Endodermal cell (in vitro differentiated cells): ENCODE data around the gene RMND1. TPM values are rescaled to one million over a fixed set of nuclear protein-coding genes. Genes with fewer than 3 reads are reported as not detected.

ENCODE experiments used
- DNase-seq: peaks from one replicate; pipeline ENCODE4 v3.0.0-alpha.2; 2017
- H3K27ac ChIP-seq: 2 replicates; pipeline ENCODE4 v1.5.1; 2013; ENCODE audit warnings: mild to moderate bottlenecking, low read depth, low read length, moderate library complexity
- H3K27me3 ChIP-seq: 2 replicates; pipeline ENCODE4 v1.6.1; 2013; ENCODE audit warnings: mild to moderate bottlenecking, low read length, moderate library complexity; ENCODE audit not compliant: insufficient read depth, control insufficient read depth, poor library complexity, severe bottlenecking
- H3K36me3 ChIP-seq: 2 replicates; pipeline ENCODE4 v1.7.0; 2013; ENCODE audit warnings: mild to moderate bottlenecking, low read length, moderate library complexity; ENCODE audit not compliant: control insufficient read depth, insufficient read depth
- H3K4me1 ChIP-seq: one replicate; pipeline ENCODE4 v1.7.0; 2013; ENCODE audit warnings: low read length; ENCODE audit not compliant: control insufficient read depth, insufficient read depth
- H3K4me3 ChIP-seq: 2 replicates; pipeline ENCODE4 v1.5.1; 2013; ENCODE audit warnings: mild to moderate bottlenecking, low read length, moderate library complexity
- H3K9ac ChIP-seq: 2 replicates; pipeline ENCODE4 v1.6.1; 2013; ENCODE audit warnings: mild to moderate bottlenecking, low read length, moderate library complexity; ENCODE audit not compliant: poor library complexity, severe bottlenecking; ENCODE audit errors: extremely low read depth
- H3K9me3 ChIP-seq: 2 replicates; pipeline ENCODE4 v1.6.1; 2013; ENCODE audit warnings: mild to moderate bottlenecking, low read length, moderate library complexity; ENCODE audit not compliant: control insufficient read depth
- H3K27ac Mint-ChIP-seq: 2 replicates; pipeline ENCODE4 v1.8.0; 2020; ENCODE audit warnings: mixed read lengths
- H3K27me3 Mint-ChIP-seq: 2 replicates; pipeline ENCODE4 v1.8.0; 2021; ENCODE audit warnings: mild to moderate bottlenecking, mixed read lengths; ENCODE audit not compliant: insufficient read depth
- H3K36me3 Mint-ChIP-seq: 2 replicates; pipeline ENCODE4 v1.8.0; 2020; ENCODE audit warnings: low read depth, mixed read lengths
- H3K4me1 Mint-ChIP-seq: 2 replicates; pipeline ENCODE4 v1.8.0; 2020; ENCODE audit warnings: mixed read lengths
- H3K4me3 Mint-ChIP-seq: 2 replicates; pipeline ENCODE4 v1.8.0; 2020; ENCODE audit warnings: mild to moderate bottlenecking, moderate library complexity, mixed read lengths
- H3K9me3 Mint-ChIP-seq: 2 replicates; pipeline ENCODE4 v1.8.0; 2020; ENCODE audit warnings: mild to moderate bottlenecking, mixed read lengths
- CTCF ChIP-seq: fragments of 200-600 bp; sonication (generic); conservative IDR thresholded peaks from 2 replicates; pipeline ENCODE4 v1.5.0; 2021; ENCODE audit warnings: antibody characterized with exemption, mild to moderate bottlenecking
- WGBS, 2 experiments: methylation state at CpG; one replicate each; pipeline versions ENCODE4 v1.1.5 to v1.1.7; 2013; ENCODE audit warnings: missing lambda C conversion rate in 2 of 2, mixed read lengths in 1 of 2; ENCODE audit not compliant: insufficient coverage in 1 of 2, insufficient read length in 1 of 2; 5-methylcytosine and 5-hydroxymethylcytosine counted together
- total RNA-seq, 2 donors: library from RNA; stranded (reverse); fragmentation: NEBNext Ultra II Directional in 1 of 2; extraction: Animal tissue kit (Norgen Biotek cat#: 25700) in 1 of 2; gene quantifications; 2 replicates in 1 of 2; 3 replicates in 1 of 2; pipeline ENCODE4 v1.2.1, GENCODE V29; 2021

The RMND1 gene
- total RNA-seq, 2 donors from 2014 or later = 40.8 to 45.4 TPM

- WGBS, 2 experiments = 87 to 94% methylated on average over 4 to 8 of the region's 8 CpGs
- no peak for TF ChIP-seq CTCF
- Histone ChIP-seq H3K4me3 (no peak overlapping the region), H3K4me1 (no peaks in the 10 kb centered on the region), H3K36me3 (peaks cover 92% of the 10 kb centered on the region), H3K9me3 (peaks cover 38% of the 10 kb centered on the region), H3K27me3 (no peaks in the 10 kb centered on the region), H3K9ac (no peak overlapping the region), H3K27ac (no peak overlapping the region)
- no peak for DNase-seq
- Mint-ChIP-seq H3K27ac (no peak overlapping the region), H3K4me3 (no peak overlapping the region), H3K9me3 (peaks cover 4% of the 10 kb centered on the region), H3K4me1 (peaks cover 9% of the 10 kb centered on the region), H3K36me3 (peaks cover 77% of the 10 kb centered on the region), H3K27me3 (no peaks in the 10 kb centered on the region)
These were observed 38.4 kb downstream of the RMND1 start for GRCh38 chr6:151413372-151414145.

- H3K36me3 Mint-ChIP-seq = peaks cover 80% of the 10 kb centered on the region
These were observed 39.0 kb downstream of the RMND1 start for GRCh38 chr6:151412909-151413308.

GRCh38 chr6:151409679-151410078 is 42.2 kb downstream of the RMND1 start:
- H3K4me1 Mint-ChIP-seq = peaks cover 9% of the 10 kb centered on the region
- no peaks in the 10 kb centered on the region for H3K9me3 Mint-ChIP-seq
- no peaks in the 10 kb centered on the region for H3K27me3 ChIP-seq
- DNase-seq = no peak
- peaks cover 91% of the 10 kb centered on the region for H3K36me3 ChIP-seq
- WGBS, 2 experiments = 94% methylated on average over 6 to 7 of the region's 7 CpGs
- no peaks in the 10 kb centered on the region for H3K27me3 Mint-ChIP-seq
- H3K4me3 ChIP-seq = no peak overlapping the region
- peak overlapping the region; percentile 1 for H3K27ac Mint-ChIP-seq
- no peak overlapping the region for H3K9ac ChIP-seq
- H3K4me1 ChIP-seq = no peaks in the 10 kb centered on the region
- peaks cover 82% of the 10 kb centered on the region for H3K36me3 Mint-ChIP-seq
- no peak for TF ChIP-seq CTCF
- H3K27ac ChIP-seq = no peak overlapping the region
- H3K4me3 Mint-ChIP-seq = no peak overlapping the region
- peaks cover 23% of the 10 kb centered on the region for H3K9me3 ChIP-seq

More at GRCh38 chr6:151412909-151413308, 39.0 kb downstream of the RMND1 start:
- Mint-ChIP-seq H3K27me3 (no peaks in the 10 kb centered on the region), H3K9me3 (peaks cover 4% of the 10 kb centered on the region), H3K4me3 (no peak overlapping the region), H3K4me1 (peaks cover 9% of the 10 kb centered on the region), H3K27ac (no peak overlapping the region)
- DNase-seq = no peak
- H3K36me3 ChIP-seq = peaks cover 91% of the 10 kb centered on the region
- H3K4me1 ChIP-seq = no peaks in the 10 kb centered on the region
- no peak overlapping the region for H3K27ac ChIP-seq
- H3K4me3 ChIP-seq = no peak overlapping the region
- H3K9me3 ChIP-seq = peaks cover 38% of the 10 kb centered on the region
- WGBS, 2 experiments = 94 to 100% methylated on average over 1 to 3 of the region's 3 CpGs
- no peak for TF ChIP-seq CTCF
- H3K9ac ChIP-seq = no peak overlapping the region
- H3K27me3 ChIP-seq = no peaks in the 10 kb centered on the region
